AG09319 (cell line): ENCODE measurements around the gene TSC22D3.

Experiments
- DNase-seq: peaks from one replicate; pipeline ENCODE4 v3.0.0-alpha.2; 2010; ENCODE audit warnings: low read depth; ENCODE audit errors: extremely low read depth
- CTCF ChIP-seq: IDR thresholded peaks from 2 replicates; pipeline ENCODE4 v1.5.1; 2011; ENCODE audit warnings: low read depth, mild to moderate bottlenecking, inconsistent platforms, low read length, moderate library complexity

The TSC22D3 gene

GRCh38 chrX:107711521-107712181 is 63.9 kb downstream of the TSC22D3 start:
- DNase-seq = no peak
- TF ChIP-seq CTCF = no peak

DNA sequence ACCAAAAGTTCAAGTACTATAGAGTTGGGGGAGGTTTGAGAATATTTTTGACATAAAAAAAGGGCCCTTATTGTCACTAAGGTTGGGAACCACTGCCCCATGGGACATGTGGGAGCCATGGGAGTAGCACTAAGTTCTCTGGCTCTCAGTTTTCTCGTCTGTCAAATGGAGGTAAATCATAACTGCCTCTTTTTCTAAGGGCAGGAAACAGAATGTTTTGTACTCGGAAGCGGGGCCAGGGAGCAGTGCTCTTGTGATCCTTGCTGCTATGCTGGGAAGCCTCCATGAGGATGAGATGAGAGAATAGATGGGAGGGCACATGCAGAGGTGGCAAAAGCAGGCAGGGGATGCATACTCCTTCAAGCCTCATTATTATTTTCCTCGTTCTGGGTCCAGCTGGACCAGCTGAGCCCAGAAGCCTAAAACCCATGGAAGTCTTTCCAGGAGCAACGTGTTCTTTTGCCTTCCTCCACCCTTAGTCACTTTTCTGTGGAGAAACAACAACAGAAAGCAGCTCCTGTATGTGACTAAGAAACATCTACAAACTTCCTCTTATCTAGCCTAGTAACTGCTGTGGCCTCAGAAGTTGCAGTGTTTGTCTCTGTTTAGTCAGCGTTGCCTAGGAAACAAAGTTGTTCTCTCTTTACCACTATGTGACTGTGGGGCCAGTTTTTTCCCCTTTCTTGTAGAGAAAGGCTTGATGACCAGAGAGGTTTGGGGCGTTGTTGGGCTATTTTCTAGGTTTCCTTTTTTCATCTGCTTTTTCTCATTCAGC is 64.8 kb downstream of the TSC22D3 start:
- peak; percentile 66 for DNase-seq

DNA sequence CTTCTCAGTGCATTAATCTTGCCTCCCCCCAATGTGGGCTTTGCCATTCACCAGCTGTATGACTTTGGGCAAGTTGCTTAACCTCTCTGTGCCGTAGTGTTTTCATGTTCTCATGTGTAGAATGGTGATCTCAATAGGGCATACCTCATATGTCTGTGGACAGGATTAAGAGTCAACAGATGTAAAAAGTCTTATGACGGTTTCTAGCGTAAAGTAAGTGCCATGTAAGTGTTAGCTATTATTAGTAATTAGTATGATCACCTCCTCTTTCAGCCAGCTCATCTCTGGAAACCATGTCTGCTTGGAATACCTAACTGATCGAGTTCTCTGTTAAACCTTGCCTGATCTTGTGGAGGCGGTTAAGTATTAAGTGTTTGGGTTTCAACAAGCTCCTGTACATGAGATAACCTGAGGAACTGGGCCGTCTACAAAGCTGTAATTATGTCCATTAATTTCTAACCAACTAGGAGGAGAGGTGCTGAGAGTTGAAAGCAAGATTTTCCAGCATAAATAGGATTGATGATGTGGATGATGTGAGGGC is 66.3 kb downstream of the TSC22D3 start:
- no peak for DNase-seq
- TF ChIP-seq CTCF = no peak

More for the DNA sequence above, 64.8 kb downstream of the TSC22D3 start:
- no peak for TF ChIP-seq CTCF

GRCh38 chrX:107708762-107709161 is 66.8 kb downstream of the TSC22D3 start:
- TF ChIP-seq CTCF = no peak

DNA sequence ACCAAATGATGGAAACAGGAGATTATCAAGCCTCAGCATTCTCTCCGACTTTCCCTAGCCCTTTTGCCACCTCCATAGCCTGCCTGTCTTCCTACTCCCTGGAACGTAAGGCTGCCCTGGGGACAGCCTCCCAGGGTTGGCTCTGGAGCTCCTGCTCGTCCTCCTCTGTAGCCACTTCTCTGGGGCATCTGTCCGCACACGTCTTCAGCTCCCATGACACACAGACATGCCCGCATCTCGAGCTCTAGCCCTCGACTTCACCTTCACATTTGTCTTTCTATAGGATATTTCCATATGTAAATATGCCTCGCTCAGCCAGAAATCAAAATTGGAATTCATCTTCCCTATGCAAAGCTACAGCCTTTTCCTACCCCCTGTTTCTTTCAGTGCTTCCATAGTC is 67.7 kb downstream of the TSC22D3 start:
- DNase-seq = no peak
- TF ChIP-seq CTCF = no peak

More at GRCh38 chrX:107708762-107709161, 66.8 kb downstream of the TSC22D3 start:
- DNase-seq = no peak

- TF ChIP-seq CTCF = no peak
- DNase-seq = no peak
These were observed 69.3 kb downstream of the TSC22D3 start for GRCh38 chrX:107706309-107706708.

DNA sequence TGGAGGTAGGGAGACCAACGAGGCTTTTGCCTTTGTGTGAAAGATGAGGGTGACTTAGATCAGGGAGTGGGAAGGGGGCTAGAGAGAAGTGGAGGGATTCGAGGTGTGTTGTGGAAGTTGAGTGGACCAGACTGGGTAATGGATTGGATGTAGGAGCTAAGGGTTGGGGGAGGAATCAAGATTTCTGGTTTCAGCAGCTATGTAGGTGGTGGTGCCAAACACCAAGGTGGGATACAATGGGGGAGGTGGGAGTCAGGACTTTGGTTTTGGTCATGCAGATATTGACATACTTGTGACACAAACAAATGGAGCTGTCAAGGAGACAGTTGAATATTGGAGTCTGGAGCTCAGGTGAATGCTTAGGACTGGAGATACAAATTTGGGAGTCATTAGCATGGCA is 71.0 kb downstream of the TSC22D3 start:
- no peak for TF ChIP-seq CTCF
- no peak for DNase-seq
